Stimulated activated CD4-positive, alpha-beta T cell treated with anti-CD3 and anti-CD28 coated beads, Interleukin-15, amount 100 ng/mL, for 48 hours (primary cell): ENCODE results near the gene ATP6V0E1.

Experiments
- DNase-seq, 2 donors: peaks; one replicate each; pipeline ENCODE4 v3.0.0-alpha.2; 2020; ENCODE audit warnings: low read depth in 2 of 2

Gene ATP6V0E1

GRCh38 chr5:172983542-172984243 lies at the start of gene ATP6V0E1:
Gene ATP6V0E1 (plus strand): TSS chr5:172983771. CDS start chr5:172983861, 90 bp downstream.
- DNase-seq = peak; percentile 89 to 95

- DNase-seq = no peak
Observed at GRCh38 chr5:172935096-172935495, 48.5 kb upstream of the ATP6V0E1 start.

- DNase-seq = no peak
Observed at GRCh38 chr5:172936401-172936800, 47.2 kb upstream of the ATP6V0E1 start.

- DNase-seq = no peak
Observed at GRCh38 chr5:172939071-172939470, 44.5 kb upstream of the ATP6V0E1 start.

GRCh38 chr5:172939611-172940267 lies 43.8 kb upstream of the ATP6V0E1 start:
- DNase-seq = no peak

GRCh38 chr5:172940268-172941066 lies 43.1 kb upstream of the ATP6V0E1 start:
- DNase-seq = no peak

GRCh38 chr5:172941067-172941516 lies 42.5 kb upstream of the ATP6V0E1 start:
- DNase-seq = no peak

GRCh38 chr5:172942556-172942955 lies 41.0 kb upstream of the ATP6V0E1 start:
- DNase-seq = no peak

- no peak for DNase-seq
Observed at GRCh38 chr5:172943283-172943841, 40.2 kb upstream of the ATP6V0E1 start.

GRCh38 chr5:172943906-172944305 lies 39.7 kb upstream of the ATP6V0E1 start:
- DNase-seq = no peak

GRCh38 chr5:172944741-172945140 lies 38.8 kb upstream of the ATP6V0E1 start:
- no peak for DNase-seq

- DNase-seq = no peak
Observed at GRCh38 chr5:172945151-172945550, 38.4 kb upstream of the ATP6V0E1 start.

- no peak for DNase-seq
Observed at GRCh38 chr5:172946146-172946545, 37.4 kb upstream of the ATP6V0E1 start.

- no peak for DNase-seq
Observed at GRCh38 chr5:172949426-172949825, 34.1 kb upstream of the ATP6V0E1 start.

GRCh38 chr5:172950176-172950965 lies 33.2 kb upstream of the ATP6V0E1 start:
- no peak for DNase-seq

GRCh38 chr5:172951371-172952033 lies 32.1 kb upstream of the ATP6V0E1 start:
- no peak for DNase-seq

GRCh38 chr5:172952034-172952511 lies 31.5 kb upstream of the ATP6V0E1 start:
- no peak for DNase-seq

- DNase-seq = no peak
Observed at GRCh38 chr5:172953776-172954675, 29.5 kb upstream of the ATP6V0E1 start.

- DNase-seq = no peak
Observed at GRCh38 chr5:172954751-172955159, 28.8 kb upstream of the ATP6V0E1 start.

- DNase-seq = no peak
Observed at GRCh38 chr5:172956228-172956627, 27.3 kb upstream of the ATP6V0E1 start.
